ENCODE results near the gene TMEM255B.
A peak's percentile ranks its signal among the peaks of the same experiment; 100 is the strongest.
"Not testable (repeated sequence)": the region's sequence is repeated elsewhere in the genome, so short reads cannot be mapped to it uniquely, and the experiment has no call there.

The TMEM255B gene

DNA sequence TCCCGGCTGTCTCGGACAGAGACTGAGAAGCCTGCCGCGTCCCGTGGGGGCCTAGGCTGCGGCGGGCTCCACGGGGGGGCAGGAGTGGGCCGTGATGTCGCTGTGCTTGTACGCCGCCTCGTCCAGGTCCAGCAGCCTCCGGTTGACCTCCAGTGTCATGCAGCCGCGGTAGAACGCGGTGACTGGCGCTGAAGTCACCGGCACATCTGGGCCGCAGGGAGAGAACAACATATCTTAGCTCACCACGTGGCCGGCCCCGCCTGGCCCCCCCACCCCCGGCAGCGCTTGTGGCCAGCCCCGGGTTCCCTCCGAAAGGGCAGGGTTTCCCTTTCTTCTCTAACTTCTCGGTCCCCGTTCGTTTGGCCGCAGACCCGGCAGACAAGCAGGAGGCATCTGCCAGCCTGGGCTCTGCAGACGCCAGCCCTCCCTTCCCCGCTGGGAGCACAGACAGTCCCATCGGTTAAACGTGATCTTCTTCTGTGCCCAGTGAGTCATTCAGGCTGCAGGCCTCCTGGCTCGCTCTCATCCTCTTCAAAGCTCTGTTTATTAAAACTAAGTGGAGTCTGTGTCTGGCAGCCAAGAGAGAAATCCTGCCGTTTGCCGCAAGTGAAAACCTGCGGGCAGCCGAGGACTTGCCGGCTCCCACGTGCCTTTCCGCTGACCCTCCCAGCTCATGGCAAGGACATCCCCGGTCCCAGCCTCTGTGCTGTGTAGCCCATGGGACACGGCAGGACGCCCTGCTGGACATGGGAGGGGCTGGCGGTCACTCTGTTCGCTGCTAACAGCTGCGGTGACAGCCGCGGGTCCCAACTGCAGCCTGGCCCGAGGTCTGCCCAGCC is 62.0 kb downstream of the TMEM255B start:
- DNase-seq (ENCODE audit: low read depth) = peak; percentile 95
- H3K4me3 ChIP-seq (ENCODE audit: low read depth, low read length) = no peak overlapping the region
- TF ChIP-seq, protein P1, sequence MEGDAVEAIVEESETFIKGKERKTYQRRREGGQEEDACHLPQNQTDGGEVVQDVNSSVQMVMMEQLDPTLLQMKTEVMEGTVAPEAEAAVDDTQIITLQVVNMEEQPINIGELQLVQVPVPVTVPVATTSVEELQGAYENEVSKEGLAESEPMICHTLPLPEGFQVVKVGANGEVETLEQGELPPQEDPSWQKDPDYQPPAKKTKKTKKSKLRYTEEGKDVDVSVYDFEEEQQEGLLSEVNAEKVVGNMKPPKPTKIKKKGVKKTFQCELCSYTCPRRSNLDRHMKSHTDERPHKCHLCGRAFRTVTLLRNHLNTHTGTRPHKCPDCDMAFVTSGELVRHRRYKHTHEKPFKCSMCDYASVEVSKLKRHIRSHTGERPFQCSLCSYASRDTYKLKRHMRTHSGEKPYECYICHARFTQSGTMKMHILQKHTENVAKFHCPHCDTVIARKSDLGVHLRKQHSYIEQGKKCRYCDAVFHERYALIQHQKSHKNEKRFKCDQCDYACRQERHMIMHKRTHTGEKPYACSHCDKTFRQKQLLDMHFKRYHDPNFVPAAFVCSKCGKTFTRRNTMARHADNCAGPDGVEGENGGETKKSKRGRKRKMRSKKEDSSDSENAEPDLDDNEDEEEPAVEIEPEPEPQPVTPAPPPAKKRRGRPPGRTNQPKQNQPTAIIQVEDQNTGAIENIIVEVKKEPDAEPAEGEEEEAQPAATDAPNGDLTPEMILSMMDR (IDR thresholded peaks at IDR 0.05; ENCODE audit: low read depth, low read length, missing control alignments) = no peak
- in situ Hi-C loops (cut with HindIII; ENCODE audit: low sequenced_read_pairs) = no loop called here

DNA sequence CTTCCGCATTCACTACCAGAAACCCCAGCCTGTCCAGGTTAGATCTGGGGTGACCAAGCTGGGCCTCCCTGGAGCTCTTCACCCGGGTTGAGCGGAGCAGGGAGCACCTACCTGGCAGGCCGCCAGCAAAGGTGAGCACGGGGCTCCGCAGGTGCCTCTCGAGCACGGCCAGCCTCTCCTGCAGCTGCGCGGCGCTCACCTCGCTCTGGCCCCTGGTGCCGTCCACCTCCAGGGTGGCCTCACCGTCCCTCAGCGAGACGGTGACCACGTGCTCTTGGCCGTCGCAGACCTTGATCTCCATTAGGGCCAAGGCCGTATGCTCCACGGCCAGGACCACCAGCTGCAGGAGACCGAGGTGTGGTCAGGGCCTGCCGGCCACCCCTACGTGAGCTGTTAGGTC is 62.8 kb downstream of the TMEM255B start:
- TF ChIP-seq, protein P1 (IDR thresholded peaks at IDR 0.05; ENCODE audit: low read depth, low read length, missing control alignments) = no peak
- no peak for DNase-seq (ENCODE audit: low read depth)
- in situ Hi-C loops (cut with HindIII; ENCODE audit: low sequenced_read_pairs) = no loop called here
- H3K4me3 ChIP-seq (ENCODE audit: low read depth, low read length) = no peak overlapping the region

DNA sequence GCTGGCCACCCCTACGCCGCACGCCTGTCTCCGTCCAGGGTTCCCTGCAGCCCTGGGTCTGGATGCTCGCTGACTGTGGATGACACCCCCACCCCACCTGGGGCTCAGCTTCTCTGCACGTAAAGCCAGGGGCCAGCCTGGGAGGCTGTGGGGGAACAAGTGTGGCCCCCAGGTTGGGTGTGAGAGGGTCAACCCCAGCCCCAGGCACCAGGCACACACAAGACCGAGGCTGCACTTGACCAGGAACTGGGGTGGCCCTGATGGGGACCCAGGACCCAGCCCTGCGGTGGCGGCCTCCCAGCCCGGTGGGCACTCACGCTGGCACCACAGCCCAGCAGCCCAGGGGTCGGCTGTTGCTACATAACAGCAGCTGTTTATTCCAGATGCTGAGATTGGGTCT is 63.2 kb downstream of the TMEM255B start:
- TF ChIP-seq, protein P1 (IDR thresholded peaks at IDR 0.05; ENCODE audit: low read depth, low read length, missing control alignments) = no peak
- in situ Hi-C loops (cut with HindIII; ENCODE audit: low sequenced_read_pairs) = no loop called here
- DNase-seq (ENCODE audit: low read depth) = no peak
- H3K4me3 ChIP-seq (ENCODE audit: low read depth, low read length) = no peak overlapping the region

DNA sequence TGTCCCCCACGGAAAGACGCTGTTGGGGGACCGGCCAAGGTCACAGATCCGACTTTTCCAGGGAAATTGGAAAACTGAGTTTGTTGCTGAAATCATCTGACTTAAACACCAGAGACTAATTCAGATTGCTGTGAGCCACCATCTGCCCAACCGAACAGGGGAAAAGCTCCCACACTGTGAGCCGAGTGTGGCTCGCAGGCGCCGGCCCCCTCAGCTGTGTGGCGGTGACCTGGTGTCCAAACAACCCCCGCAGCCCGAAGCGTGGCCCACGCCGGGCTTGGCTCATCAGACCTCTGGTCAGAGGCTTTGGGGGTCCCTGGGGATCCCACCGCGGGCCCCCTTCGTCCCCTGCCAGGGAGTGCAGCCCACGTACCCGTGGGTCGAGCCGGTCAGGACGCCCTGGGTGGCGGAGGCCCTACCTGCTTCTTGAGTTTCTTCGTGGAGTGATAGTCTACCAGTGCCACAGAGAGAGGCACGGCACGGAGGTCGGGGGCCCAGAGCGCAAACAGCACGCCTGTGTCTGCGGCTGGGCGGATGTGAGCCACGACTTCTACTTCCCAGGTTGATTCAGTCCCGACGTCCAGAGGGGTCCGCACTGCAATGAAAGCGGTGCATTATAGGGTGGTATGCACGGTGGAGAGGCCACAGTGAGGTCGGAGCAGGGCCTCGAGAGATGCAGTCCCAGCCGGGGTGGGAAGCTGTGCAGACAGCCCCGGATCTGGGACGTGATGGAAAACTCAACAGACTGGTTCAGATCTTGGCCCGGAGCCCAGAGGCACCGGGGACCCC is 64.1 kb downstream of the TMEM255B start:
- no peak for DNase-seq (ENCODE audit: low read depth)
- TF ChIP-seq, protein P1 (IDR thresholded peaks at IDR 0.05; ENCODE audit: low read depth, low read length, missing control alignments) = no peak
- in situ Hi-C loops (cut with HindIII; ENCODE audit: low sequenced_read_pairs) = no loop called here
- no peak overlapping the region for H3K4me3 ChIP-seq (ENCODE audit: low read depth, low read length)

DNA sequence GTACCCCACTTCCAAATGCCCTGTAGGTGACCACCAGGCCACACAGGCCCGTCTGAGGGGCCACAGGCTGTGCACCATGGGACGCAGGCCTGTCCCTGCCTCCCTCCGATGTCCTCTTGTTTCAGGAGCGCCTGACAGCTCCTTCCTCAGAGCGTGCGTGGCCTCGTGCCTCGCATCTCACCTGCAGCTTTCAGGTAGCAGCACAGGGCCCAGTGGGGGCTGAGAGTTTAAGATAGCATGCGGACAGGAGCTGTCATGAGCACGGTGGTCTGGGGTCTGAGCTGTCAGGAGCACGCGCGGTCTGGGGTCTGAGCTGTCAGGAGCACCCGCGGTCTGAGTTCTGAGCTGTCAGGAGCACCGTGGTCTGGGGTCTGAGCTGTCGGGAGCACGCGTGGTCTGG is 64.7 kb downstream of the TMEM255B start:
- TF ChIP-seq, protein P1 (IDR thresholded peaks at IDR 0.05; ENCODE audit: low read depth, low read length, missing control alignments) = no peak

DNA sequence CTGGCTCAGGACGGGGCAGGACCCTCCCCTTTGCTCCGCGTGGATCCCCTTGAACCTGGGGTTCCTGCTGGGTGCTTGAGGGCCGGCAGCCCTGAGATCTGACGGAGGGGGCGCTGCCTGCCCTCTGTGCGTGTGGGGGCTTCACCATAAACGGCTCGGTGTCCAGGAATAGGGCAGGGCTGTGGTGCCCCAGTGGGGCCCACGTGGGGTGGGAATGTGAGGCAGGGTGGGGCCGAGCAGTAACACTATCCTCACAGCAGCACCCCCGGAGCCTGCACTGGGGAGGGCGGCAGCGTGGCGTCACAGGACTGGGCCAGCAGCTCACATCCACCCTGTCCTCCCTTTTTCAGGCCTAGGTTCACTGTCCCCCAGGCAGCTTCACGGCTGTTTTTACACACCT is 66.8 kb downstream of the TMEM255B start:
- in situ Hi-C loops (cut with HindIII; ENCODE audit: low sequenced_read_pairs) = no loop called here
- TF ChIP-seq, protein P1 (IDR thresholded peaks at IDR 0.05; ENCODE audit: low read depth, low read length, missing control alignments) = no peak
- DNase-seq (ENCODE audit: low read depth) = no peak
- H3K4me3 ChIP-seq (ENCODE audit: low read depth, low read length) = no peak overlapping the region

More for the DNA sequence above, 64.7 kb downstream of the TMEM255B start:
- H3K4me3 ChIP-seq (ENCODE audit: low read depth, low read length) = no peak overlapping the region
- in situ Hi-C loops (cut with HindIII; ENCODE audit: low sequenced_read_pairs) = no loop called here
- DNase-seq (ENCODE audit: low read depth) = no peak

DNA sequence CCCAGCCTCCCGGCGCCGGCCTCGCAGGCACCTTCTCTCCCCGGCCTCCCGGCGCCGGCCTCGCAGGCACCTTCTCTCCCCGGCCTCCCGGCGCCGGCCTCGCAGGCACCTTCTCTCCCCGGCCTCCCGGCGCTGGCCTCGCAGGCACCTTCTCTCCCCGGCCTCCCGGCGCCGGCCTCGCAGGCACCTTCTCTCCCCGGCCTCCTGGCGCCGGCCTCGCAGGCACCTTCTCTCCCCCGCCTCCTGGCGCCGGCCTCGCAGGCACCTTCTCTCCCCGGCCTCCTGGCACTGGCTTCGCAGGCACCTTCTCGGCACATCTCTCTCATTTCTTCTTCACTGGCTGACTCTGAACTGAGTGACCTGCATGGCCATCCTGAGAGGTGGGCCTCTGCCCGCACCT is 67.4 kb downstream of the TMEM255B start:
- in situ Hi-C loops (cut with HindIII; ENCODE audit: low sequenced_read_pairs) = not testable (repeated sequence)

More for the DNA sequence above, 67.4 kb downstream of the TMEM255B start:
- H3K4me3 ChIP-seq (ENCODE audit: low read depth, low read length); DNase-seq (ENCODE audit: low read depth): not testable (repeated sequence)
